NCI-H128 (cell line): Measurements from ENCODE around the gene TDRD7.
"Not testable (repeated sequence)": the region's sequence is repeated elsewhere in the genome, so short reads cannot be mapped to it uniquely, and the experiment has no call there.

Experiments used
- DNase-seq: peaks from one replicate; lab custom pipeline; 2025; ENCODE audit not compliant: unreplicated experiment; lab: John Stamatoyannopoulos, UW

TDRD7 gene

DNA sequence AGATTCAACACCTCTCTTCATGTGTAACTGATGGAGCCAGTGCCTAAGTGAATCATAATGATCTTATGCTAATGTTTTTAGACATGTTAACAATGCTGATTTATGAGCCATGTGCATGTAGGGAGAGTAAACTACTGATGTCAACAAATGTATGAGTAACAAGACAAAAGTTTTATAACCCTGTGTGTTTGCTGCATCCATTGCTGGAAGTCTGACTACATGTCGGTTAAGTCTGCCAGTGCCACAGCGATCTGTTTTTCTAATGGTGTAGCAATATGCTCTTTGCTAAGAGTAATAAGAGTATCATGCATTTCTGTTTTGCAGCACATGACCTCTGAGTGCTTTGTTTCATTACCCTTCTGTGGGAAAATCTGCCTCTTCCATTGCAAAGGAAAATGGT lies 63.2 kb downstream of the TDRD7 start:
- no peak for DNase-seq

DNA sequence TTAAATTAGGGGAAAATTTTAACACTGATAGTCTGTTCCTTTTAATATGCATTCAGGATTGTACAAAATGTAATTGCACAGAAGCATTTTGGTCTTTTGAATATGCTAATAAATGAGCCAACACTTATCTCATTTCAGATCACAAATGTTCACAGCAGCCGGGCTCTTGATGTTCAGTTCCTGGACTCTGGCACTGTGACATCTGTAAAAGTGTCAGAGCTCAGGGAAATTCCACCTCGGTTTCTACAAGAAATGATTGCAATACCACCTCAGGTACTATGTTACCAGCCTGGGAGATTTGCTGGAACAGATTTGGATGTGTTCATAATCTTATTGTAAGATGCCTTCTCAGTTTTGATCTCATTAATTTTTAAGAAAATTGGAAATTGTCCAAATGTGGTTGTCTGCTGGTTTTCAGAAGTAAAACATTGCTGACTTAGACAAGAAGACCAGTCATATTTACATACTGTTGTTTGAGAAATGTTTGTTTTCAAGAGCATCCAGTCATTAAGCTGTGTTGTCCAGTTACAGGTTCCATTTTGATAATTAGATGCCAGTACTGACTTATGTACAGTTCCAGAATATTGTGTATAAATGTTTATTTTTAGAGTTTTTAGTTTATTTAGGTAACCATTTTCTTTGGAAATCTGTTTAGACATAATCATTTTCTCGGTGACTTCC lies 66.5 kb downstream of the TDRD7 start:
- DNase-seq, result no peak

DNA sequence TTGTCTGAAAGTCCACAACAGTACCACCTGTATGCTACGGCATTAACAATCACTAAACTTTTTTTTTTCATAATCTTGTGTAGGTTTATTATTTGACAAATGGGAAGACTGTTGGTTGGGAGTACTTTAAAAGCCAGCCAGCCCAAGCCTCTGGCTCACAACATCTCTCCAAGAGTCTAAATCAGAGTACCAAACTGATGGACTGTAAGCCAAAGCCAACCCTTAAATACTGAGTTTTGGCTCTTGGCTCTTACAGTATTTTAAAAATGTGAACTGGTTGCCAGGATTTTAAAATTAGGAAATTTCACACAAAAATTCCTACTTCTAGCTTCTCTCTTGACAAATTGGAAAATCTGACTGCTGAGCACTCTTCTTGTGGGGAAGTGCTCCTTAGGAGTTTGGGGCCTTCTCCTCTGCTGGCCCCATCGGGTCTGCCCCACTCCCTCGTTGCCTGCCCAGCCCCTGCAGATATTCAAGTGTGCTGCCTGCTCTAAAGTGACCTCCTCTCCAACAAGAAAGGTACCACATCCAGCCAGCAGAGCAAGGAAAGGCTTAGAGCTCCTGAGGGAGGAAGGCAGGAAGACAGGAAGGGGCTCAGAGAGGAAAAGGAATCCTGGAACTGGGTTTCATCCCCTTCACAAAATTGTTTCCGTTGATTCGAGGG lies 67.7 kb downstream of the TDRD7 start:
- no peak for DNase-seq

DNA sequence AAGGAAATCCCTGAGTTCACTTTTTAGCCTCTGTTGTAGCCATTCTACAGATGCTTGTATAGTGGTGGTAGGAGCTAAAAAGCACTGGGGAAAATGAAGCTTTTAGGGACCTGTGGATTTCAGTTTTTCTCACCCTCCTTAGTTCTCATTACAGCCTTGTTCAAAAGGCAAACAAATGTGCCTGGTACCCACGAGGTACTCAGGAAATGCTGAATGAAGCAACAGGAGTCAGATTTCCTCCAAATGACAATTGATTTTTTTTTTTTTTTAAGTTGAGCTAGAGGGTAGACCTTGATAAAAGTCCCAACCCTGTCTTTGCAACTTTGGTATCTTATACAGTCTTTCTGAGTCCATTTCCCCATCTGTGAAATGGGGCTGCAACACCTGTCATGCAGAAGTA lies 68.3 kb downstream of the TDRD7 start:
- DNase-seq, result no peak

DNA sequence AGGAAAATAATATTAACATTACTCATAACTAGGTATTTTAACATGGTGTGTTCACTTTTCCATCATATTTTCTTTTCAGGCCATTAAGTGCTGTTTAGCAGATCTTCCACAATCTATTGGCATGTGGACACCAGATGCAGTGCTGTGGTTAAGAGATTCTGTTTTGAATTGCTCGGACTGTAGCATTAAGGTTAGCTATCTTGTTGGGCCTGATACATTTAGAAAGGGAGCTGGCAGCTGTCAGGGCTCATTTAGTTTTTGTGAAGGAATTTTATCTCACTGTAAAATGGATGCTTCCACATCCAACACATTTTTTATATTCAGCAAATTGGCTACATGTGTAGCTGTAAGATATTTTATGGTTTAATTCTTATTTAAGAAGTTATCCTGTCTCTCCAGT lies 68.9 kb downstream of the TDRD7 start:
- DNase-seq, result no peak

DNA sequence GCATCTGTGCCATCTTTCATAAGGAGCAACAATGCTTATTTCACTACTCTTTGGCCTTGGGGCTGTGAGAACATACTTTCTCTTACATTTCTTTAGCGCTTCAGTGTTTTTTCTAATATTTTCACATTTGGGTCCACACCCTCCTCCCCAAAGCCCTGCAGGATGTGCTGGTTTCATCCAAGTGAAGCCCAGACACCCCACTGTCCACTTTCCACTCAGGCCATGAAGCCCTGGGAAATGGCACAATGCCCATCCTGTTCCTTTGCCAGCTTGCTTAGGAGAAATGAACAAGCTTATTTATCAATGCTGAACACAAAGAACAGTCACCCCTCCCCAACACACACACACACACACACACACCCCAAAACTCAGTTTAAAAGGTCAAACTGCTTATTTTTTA lies 72.2 kb downstream of the TDRD7 start:
- DNase-seq, result no peak

DNA sequence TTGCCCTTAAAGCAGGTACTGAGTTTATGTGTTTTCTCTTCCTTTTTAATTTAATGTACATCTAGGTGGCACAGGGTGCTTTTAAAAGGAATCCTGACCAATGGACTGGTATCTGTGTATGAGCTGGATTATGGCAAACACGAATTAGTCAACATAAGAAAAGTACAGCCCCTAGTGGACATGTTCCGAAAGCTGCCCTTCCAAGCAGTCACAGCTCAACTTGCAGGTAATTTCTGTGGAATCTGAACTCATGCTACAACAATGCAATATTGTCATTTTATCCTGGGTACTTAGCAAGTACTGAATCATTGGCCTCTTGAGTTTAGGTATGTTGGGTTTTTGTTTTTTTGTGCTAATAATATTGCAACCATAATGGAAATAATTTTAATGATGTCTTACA lies 75.2 kb downstream of the TDRD7 start:
- DNase-seq, result no peak

DNA sequence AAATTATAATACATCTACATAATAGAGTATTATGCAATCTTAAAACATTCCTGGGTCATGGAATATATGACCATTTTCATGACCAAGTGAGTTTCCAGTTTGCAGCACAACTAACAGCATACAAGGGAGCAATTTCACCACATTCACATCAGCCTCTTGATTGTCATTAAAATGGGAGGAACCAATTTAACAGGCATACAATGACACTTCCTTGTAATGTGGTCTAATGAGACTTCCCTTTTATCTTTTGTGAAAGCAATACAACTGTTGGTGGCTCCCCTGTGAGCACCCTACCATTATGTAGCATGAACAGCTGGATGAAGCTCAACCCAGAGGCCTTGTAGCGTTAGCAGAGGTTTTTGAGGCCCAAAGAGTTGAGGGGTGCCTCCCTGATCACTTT lies 76.0 kb downstream of the TDRD7 start:
- DNase-seq, result no peak

DNA sequence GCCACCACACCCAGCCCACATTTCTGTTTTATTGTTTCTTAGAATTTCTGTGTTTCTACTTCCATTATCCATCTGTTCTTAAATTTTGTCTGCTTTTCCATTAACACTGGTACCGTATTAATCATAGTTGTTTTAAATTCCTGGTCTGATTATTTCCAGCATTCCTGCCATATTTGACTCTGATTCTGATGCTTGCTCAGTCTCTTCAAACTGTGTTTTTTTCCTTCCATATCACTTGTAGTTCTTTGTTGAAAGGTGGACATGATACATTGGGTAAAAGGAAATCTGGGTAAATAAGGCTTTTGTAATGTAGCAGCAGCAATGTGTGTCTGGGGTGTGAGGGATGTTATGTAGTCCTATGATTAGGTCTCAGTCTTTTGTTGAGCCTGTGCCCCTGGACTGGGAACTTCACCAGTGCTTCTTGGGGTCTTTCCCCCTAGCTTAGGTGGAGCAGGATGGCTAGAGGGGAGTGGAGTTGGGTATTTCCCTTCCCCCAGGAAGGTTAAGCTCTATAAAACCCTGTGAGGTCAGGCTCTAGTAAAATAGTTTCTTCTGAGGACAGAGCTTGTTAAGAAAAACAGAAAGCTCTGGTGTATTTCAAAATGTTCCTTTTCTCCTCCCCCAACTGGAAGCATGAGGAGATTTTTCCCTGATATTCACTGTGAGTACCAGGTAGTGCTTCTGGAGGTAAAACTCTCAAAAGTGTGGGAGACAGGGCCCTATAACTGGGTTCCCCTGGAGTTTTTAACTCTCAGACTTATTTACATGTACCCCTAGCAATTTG lies 79.5 kb downstream of the TDRD7 start:
- DNase-seq, result no peak

DNA sequence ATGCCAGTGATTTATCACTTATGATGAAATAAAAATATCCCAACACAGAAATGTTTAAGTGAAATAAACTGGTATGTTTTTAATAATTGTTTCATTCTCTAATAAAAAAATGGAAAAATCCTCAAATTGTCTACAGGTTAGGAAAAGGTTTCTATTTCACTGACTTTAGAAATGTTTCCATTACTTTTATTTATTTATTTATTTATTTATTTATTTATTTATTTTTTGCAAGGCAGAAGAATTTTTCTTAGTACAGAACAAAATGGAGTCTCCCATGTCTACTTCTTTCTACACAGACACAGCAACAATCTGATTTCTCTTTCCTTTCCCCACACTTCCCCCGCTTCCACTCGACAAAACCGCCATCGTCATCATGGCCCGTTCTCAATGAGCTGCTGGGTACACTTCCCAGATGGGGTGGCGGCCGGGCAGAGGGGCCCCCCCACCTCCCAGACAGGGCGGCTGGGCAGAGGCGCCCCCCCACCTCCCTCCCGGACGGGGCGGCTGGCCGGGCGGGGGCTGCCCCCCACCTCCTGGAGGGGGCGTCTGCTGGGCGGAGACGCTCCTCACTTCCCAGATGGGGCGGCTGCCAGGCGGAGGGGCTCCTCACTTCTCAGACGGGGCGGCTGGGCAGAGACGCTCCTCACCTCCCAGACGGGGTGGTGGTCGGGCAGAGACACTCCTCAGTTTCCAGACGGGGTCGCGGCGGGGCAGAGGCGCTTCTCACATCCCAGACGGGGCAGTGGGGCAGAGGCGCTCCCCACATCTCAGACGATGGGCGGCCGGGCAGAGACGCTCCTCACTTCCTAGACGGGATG lies 85.9 kb downstream of the TDRD7 start:
- not testable (repeated sequence) for DNase-seq

DNA sequence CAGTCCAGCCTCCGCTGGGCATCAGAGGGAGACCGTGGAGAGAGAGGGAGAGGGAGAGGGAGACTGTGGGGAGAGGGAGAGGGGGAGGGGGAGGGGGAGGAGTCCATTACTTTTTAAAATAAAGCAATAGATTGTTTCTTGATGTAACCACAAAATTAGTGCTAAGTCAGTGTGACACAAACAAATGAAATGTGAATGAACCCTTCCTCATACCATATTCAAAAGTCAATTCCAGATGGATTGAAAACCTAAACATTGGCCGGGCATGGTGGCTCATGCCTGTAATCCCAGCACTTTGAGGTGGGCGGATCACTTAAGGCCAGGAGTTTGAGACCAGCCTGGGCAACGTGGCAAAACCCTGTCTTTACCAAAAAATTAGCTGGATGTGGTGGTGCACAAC lies 87.0 kb downstream of the TDRD7 start:
- not testable (repeated sequence) for DNase-seq

DNA sequence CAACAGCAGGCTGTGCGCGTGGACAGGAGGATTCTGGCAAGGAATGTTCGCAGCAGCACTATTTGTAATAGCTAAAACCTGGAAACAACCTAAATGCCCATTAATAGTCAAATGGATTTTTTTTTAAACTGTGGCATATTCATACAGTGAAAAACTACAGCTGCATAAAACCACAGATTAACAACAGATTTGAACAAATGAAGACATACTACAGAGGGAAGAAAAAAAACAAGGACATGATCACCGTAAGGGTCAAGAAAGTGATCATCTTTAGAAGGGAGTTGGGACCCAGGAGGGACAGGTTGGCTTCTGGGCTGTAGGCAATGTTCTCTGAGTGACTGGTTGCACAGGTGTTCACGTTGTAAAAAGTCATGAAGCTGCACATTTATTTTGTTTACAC lies 88.4 kb downstream of the TDRD7 start:
- no peak for DNase-seq

DNA sequence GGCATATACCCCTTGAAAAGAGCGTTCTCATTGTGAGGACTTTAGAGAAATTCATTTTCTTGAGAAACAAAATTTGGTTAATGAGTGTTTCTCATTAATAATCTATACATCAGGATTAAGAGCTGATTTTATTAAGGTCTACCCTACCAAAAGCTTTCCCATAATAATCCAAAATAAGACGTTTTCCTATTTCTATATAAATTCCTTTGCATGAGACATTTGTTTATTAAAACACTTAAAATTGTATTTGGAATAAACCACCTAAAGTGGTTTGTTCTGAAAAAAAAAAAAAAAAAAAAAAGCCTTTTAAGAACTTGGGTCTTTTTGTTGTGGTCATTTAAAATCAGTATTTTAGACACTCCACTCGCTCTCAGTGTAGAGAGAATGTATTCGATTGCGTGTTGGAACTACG lies 88.9 kb downstream of the TDRD7 start:
- no peak for DNase-seq

DNA sequence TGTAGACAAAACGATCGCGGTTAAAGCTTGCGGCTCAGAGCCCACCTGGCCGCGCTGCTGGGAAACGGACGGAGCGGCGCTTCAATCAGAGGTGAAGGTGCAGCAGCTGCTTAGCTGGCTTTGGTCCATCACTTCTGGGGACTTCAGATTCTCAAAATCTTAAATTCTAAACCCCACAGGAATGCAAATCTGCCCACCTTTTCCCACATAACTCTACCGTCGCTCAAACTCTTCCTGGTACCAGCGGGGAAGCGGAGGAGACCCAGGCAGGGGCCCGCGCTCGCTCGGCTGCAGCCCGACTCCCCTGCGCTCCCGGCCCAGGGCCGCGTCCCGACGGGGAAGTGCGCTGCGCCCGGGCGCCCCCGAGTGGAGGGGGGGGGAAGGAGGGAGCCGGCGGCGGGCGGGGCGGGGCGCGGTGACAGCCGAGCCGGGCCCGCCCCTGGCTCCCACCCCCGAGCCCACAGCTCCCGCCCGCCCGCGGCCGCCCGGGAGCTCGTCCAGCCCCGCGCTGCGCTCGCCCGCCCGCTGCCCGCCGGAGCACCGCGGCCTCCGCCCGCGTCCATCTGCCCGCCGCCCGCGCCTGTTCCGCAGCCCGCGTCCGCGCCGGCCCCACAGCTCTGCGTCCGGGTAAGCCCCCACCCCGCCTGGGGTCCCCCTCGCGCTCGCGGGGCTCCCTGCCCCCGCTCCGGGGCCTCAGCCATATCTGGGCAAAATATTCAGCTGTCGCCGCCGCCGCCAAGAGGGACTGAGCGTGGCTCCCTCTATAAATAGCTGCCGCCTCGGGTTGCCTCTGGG lies 89.5 kb downstream of the TDRD7 start, which contains the start of gene TMOD1:
Gene TMOD1, plus strand, starts transcription at position 490 of the 795 bp plus-strand sequence. CDS start 22,523 bp downstream, outside the sequence.
- DNase-seq, result no peak

DNA sequence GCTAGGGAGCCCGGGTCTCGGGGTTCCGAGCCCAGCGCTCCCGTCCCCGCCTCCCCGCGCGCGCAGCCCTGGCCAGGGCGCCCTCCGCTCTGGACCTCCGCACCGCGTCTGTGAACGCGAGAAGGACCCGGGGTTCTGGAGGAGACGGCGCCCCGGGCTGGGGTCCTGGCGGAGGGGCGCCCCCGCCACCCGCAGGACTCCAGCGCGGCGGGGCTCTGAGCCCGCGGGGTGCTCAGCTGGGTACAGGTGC lies 90.0 kb downstream of the TDRD7 start:
- no peak for DNase-seq

DNA sequence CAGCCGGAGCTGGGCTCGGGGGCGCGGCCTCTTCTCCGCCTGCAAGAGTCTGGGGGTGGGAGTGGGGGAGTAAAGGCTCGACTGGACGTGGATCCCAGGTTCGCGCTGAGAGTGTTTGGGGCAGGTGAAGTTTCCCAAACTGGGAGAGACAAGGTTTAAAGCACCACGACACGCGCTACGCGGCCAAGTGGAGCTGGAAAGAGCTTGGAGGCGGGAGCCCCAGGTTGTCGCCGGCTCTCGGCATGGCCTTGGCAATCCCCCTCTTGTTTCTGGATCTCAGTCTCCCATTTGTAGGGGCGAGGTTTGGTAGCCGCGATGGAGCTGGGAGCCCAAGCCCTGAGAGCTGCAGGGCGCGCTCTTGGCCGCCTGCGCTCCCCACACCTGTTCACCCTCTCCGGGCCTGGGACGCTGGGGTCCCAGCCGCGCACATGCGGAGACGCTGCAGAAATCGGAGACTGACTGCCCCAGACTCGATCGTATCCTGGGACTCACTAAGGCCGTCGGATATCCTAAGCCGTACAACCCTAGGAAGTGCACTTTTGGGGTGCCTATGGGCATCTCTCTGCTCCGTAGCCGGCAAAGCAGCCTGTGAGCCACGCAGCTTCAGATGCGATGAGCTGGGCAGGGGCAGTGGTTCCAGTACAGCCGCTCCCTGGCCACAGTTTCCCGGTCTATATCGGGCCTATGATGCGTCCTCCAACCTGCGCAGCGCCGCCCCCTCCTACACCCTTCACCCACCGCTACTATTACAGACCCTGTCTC lies 90.5 kb downstream of the TDRD7 start:
- no peak for DNase-seq

DNA sequence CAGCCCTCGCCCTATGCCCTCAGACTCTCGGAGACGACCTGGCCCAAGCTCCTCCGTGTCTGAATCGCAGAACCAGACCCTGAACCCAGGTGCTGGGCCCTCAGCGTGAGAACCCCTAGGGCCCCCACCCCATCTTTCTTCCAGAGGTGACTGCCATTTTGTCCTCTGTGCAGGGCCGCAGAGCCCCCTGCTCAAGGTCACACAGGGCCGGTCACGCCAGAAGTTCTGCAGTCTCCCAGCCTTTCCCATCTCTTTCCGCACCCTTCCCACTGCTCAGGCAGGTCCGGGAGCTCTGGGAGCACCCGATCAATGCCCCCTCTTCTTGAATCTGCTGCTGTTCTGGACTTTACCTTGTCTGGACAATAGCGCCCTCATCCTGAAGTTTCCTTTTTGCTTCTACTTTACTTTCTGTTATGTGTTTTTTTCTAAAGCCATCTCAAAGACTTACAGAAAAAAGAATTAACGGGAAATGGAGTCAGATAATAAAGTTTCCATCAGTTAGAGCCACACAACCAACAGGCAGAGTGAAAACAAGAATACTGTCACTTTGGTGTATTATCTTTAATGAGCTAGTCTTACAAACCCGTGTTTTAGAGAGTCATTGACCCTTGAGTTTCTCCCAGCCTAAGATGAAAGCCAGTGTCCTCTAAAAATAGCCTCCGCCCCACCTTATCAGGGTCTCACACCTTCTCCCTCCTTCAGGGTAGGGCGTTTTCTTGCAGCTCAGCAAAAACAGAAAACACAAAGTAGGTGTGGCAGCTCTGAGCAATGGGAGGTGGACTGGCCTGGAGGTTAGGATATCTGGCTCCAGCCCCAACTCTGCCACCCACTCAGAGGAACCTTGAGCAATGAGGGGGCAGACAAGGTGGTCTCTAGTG lies 91.3 kb downstream of the TDRD7 start:
- DNase-seq, result no peak

DNA sequence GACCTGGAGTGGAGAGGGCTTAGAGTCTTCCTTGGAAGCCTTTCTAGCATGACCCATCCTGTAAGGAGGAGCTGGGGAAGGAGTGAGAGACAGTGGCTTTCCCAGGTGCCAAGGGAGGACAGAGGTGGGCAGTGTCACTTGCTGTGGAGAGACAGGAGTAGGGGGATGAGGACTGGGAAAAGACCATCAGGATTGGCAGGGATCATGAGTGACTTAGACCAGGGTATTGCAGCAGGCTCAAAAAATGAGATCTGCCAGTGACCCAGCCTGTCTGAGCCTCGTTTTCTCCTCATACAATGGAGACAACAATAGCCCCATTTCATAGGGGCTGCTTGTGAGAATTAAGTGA lies 91.9 kb downstream of the TDRD7 start:
- DNase-seq, result no peak
